ENCODE results near the gene COA1. TPM values are rescaled to one million over a fixed set of nuclear protein-coding genes. Genes with fewer than 3 reads are reported as not detected.

The COA1 gene
- total RNA-seq, 4 donors from 2014 or later, result 25.9 to 36.0 (median 31.1) TPM

DNA sequence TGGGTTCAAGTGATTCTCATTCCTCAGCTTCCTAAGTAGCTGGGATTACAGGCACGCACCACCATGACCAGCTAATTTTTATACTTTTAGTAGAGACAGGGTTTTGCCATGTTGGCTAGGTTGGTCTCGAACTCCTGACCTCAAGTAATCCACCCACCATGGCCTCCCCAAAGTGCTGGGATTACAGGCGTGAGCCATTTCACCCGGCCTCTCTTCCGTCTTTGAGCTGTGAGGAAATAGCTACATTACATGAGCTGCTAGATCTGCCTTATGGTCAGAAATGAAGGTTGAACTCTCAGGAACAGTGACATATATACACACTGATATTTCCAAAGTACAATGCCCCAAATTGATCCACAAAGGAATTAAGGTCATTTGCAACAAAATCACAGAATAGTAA is 31.5 kb upstream of the COA1 start:
- TF ChIP-seq, protein P1, sequence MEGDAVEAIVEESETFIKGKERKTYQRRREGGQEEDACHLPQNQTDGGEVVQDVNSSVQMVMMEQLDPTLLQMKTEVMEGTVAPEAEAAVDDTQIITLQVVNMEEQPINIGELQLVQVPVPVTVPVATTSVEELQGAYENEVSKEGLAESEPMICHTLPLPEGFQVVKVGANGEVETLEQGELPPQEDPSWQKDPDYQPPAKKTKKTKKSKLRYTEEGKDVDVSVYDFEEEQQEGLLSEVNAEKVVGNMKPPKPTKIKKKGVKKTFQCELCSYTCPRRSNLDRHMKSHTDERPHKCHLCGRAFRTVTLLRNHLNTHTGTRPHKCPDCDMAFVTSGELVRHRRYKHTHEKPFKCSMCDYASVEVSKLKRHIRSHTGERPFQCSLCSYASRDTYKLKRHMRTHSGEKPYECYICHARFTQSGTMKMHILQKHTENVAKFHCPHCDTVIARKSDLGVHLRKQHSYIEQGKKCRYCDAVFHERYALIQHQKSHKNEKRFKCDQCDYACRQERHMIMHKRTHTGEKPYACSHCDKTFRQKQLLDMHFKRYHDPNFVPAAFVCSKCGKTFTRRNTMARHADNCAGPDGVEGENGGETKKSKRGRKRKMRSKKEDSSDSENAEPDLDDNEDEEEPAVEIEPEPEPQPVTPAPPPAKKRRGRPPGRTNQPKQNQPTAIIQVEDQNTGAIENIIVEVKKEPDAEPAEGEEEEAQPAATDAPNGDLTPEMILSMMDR (IDR thresholded peaks at IDR 0.05), result no peak
- no peak for TF ChIP-seq POLR2A (IDR thresholded peaks at IDR 0.05)
- H3K4me3 ChIP-seq (ENCODE audit: low read depth, poor library complexity, severe bottlenecking), result no peak overlapping the region
- WGBS, 2 donors, result 89 to 95% methylated on average over 5 of the region's 5 CpGs
- DNase-seq (ENCODE audit: low spot score in 2 of 2), result no peak
- intact Hi-C loops (cut with DNase I; ENCODE audit: low total_unique reads), result no loop called here

DNA sequence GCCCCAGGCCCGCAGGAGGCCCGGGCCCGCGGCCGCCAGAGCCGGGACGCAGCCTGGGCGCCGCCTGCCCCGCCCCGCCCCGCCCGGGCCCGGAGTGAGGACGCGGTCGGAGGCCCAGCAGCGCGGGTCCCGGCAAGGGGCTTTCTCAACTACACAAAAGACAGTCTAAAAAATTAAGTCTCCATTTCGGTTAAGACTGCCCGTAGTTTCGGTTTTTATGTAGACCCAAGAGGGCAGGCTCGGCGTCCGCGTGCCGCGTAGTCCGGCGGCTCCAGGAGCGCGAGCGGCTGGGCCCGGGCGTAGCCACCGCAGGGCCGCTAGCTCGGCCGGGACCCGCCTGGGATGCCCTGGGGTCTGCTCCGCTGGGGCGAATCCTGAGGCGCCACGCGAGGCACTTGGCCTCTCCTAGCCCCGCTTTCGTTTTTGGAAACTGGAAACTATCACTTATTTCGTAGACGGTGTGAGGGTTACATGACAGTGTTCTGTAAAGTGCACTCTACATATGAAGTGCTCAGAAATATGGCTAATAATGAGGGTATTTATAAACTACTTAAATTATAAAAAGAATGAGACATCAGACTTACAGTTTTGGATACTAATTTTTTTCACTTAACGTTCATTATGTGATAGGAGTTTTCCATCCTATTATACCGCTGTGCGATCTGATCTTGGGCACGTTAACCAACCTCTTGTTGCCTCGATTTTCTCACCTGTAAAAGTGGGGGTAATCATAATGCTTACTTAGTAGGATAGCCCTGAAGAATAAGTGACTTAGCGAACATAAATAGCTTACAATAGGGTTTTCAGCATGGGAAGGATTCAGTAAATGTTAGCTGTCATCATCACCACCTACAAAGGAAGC is 29.7 kb upstream of the COA1 start:
- intact Hi-C loops (cut with DNase I; ENCODE audit: low total_unique reads), result no loop called here
- WGBS, 2 donors, result 3 to 4% methylated on average over 56 of the region's 56 CpGs
- peak in 1 of 2 donors; percentile 88 for DNase-seq (ENCODE audit: low spot score in 2 of 2)
- TF ChIP-seq POLR2A (IDR thresholded peaks at IDR 0.05), result no peak
- TF ChIP-seq, protein P1 (IDR thresholded peaks at IDR 0.05), result no peak
- H3K4me3 ChIP-seq (ENCODE audit: low read depth, poor library complexity, severe bottlenecking), result peak overlapping the region; percentile 85

DNA sequence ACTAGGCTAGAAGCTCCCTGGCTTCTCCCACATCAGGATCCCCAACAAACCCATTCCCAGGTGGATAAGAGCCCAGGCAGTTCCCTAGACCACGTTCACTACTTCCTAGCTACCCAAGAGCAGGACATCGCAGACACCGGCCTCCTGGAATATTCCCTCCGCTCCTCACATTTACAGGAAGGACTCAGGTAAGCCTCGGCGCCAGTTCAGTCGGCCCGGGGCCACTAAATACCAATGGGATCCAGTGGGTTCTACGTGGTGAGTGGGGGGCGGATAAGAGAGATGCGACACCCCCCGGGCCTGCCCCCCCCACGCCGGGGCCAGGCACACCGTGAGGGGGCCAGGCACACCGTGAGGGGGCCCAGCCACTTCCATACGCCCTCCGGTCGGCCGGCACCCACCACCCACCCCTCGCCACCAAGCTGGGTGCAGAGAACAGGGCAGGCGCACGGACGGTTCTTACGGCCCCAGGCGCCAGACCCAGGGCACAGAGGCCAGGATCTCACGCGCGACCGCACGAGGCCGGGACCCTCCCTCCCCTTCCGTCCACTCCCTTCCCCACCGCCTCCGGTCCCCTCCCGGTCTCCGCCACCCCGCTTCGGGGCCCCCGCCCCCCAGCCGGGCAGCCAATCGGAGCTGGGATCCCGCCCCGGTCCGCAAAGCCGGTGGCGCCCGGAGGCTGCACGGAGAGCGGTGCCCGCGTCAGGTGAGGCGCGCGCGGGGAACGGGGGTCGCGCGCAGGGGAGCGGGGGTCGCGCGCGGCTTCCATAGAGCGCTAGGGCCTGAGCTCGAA is 28.9 kb upstream of the COA1 start, which contains the start of gene BLVRA:
Gene BLVRA (plus strand): TSS at position 652 of the 793 bp plus-strand sequence. CDS start 12,479 bp downstream, outside the sequence.
- H3K4me3 ChIP-seq (ENCODE audit: low read depth, poor library complexity, severe bottlenecking), result peak within 1 kb of the TSS; percentile 85
- no peak for TF ChIP-seq POLR2A (IDR thresholded peaks at IDR 0.05)
- TF ChIP-seq, protein P1 (IDR thresholded peaks at IDR 0.05), result no peak
- peak; percentile 66 to 94 for DNase-seq (ENCODE audit: low spot score in 2 of 2)
- 5 to 7% methylated on average over 24 to 31 of the region's 67 CpGs for WGBS, 2 donors
- intact Hi-C loops (cut with DNase I; ENCODE audit: low total_unique reads), result no loop called here

DNA sequence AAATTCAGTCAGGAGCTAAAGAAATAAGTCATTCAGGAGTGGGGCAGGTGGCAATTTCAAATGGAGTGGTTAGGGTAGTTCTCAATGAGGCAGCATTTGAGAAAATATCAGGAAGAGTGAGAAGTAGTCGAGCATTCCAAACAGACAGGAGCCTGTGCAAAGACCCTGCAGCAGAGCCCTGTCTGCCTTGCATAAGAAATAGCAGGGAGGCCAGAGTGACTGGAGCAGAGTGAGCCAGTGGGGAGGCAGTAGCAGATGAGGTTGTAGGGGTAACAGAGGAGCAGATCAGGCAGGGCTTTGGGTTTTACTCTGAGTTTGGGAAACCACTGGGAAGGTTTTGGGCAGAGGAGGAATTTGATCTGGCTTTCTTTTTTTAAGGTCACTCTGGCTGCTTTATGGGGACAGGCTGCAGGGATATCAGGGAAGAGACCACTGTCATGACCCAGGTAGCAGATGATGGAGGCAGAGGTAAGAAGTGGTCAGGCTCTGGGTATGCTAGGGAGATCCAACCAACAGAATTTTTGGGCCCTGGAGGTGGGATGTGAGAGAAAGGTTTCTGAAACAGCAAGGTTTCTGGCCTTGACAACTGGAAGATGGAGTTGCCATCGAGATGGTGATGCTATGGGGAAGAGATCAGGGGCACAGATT is 27.9 kb upstream of the COA1 start:
- DNase-seq (ENCODE audit: low spot score in 2 of 2), result peak in 1 of 2 donors; percentile 68
- H3K4me3 ChIP-seq (ENCODE audit: low read depth, poor library complexity, severe bottlenecking), result no peak overlapping the region
- TF ChIP-seq, protein P1 (IDR thresholded peaks at IDR 0.05), result no peak
- TF ChIP-seq POLR2A (IDR thresholded peaks at IDR 0.05), result no peak
- WGBS, 2 donors, result 76 to 93% methylated on average over 2 of the region's 2 CpGs
- intact Hi-C loops (cut with DNase I; ENCODE audit: low total_unique reads), result no loop called here

DNA sequence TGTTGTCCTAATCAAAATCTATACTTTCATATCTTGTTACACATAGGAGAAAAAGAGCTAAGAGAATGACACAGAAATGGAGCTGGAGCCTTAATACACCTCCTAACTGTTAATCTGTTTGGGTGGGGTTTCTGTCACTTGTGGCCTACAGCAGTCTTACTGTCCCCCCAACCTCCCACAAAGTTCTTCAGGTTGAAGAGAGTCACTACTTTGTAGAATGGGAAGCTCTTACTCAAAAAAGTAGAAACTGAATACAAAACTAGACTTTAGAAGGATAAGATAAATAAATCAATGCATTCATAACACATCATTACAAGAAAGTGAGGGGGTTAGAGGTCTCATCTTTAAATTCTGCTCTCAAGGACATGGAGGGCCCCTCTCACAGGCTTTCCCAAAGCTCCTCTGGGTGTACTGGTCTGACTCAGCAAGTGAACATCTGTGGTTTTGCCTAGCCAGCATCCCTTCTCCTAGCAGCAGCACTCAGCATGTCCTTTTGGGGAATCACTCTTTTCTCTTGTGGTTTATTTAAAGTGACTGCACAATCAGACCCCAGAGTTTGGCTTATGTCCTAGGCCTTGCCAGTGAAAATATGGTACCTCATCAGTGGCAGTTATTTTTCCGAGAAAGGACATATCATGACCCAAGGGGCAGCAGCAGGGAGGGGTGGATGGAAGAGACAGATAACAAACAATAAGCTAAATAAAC is 27.2 kb upstream of the COA1 start:
- TF ChIP-seq POLR2A (IDR thresholded peaks at IDR 0.05), result no peak
- TF ChIP-seq, protein P1 (IDR thresholded peaks at IDR 0.05), result no peak
- no peak overlapping the region for H3K4me3 ChIP-seq (ENCODE audit: low read depth, poor library complexity, severe bottlenecking)
- peak in 1 of 2 donors; percentile 17 for DNase-seq (ENCODE audit: low spot score in 2 of 2)
- WGBS, 2 donors, result 81 to 89% methylated on average over 1 of the region's 1 CpG
- intact Hi-C loops (cut with DNase I; ENCODE audit: low total_unique reads), result no loop called here

Measured in lower leg skin (tissue), 4 donors.